GM18511 (cell line): ENCODE measurements around the gene PRDX2.
A peak's percentile ranks its signal among the peaks of the same experiment; 100 is the strongest.
"Not testable (repeated sequence)": the region's sequence is repeated elsewhere in the genome, so short reads cannot be mapped to it uniquely, and the experiment has no call there.

Experiments
- ATAC-seq: cut with Tn5 transposase; IDR thresholded peaks from one replicate; pipeline ENCODE4 v1.9.1; 2021; ENCODE audit warnings: mild to moderate bottlenecking, moderate library complexity; ENCODE audit not compliant: unreplicated experiment

PRDX2 gene

DNA sequence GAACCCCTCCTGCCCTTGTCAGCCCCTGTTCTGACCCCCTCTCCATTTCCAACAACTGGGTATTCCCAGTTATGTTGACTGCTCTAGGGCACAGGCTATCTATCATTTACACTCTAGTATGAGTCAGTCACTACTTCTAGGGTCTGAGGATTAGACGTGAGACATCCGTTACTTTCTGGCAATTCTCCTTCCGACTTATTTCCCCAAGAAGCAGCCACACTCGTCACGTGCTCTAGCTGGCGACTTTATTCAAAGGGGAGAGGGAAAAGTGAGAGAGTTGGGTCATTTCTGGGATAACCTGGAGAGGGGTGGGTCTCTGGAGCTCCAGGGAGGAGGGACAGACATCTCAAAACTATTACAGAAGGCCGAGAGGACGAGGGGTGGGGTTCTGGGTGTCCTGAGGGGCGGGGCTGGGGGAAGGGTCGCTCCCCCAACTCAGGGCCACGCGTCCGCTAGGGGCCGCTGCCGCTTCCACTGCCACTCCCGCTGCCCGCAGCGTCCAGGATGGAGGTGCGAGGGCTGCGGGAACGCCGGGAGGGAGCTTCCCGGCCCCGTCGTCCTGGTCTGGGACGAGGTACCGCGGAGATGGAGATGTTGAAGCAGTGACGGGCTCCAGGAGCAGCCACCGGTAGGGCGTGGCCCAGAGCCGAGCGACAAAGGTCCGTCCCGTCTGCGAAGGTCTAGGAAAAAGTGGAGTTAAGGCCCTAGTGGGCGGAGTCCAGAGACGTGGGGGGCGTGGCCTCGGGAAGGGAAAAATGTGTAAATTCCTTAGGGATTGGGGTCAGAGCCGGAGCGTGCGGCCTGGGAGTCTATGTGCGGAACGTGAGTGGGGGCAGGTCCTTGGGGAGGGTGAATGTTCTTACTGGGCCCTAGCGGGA lies 23.9 kb upstream of the PRDX2 start:
- no peak for ATAC-seq

GRCh38 chr19:12821761-12822160 lies 20.2 kb upstream of the PRDX2 start:
- ATAC-seq: no peak

DNA sequence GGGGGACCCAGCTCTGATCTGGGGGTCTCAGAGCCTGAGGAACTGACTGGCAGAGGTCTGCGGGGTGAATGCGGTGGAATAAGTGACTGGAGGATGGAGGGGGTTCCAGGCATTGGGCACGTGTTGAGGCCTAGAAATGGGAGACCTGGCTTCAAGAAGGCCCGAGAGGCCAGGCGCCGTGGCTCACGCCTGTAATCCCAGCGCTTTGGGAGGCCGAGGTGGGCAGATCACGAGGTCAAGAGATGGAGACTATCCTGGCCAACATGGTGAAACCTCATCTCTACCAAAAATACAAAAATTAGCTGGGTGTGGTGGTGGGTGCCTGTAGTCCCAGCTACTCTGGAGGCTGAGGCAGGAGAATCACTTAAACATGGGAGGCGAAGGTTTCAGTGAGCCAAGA lies 16.2 kb upstream of the PRDX2 start:
- ATAC-seq: not testable (repeated sequence)

GRCh38 chr19:12817188-12817587 lies 15.6 kb upstream of the PRDX2 start:
- ATAC-seq: not testable (repeated sequence)

DNA sequence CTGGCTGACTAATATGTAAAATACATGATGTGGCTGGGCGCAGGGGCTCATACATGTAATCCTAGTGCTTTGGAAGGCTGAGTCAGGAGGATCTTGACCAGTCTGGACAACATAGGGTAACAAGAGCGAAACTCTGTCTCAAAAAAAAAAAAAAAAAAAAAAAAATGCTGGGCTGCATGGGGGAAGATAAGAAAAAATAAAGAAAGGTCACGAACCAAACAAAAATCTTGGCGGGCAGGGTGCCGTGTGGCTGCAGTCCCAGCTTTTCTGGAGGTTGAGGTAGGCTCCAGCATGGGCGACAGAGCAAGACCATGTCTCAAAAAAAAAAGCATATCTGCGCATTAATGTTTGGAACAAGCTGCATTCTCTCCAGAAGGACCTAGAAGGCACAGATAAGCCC lies 13.5 kb upstream of the PRDX2 start:
- ATAC-seq: no peak

- peak; percentile 75 for ATAC-seq
Measured at GRCh38 chr19:12806242-12807081, 4.9 kb upstream of the PRDX2 start, which contains the start of gene RNASEH2A. Gene RNASEH2A, plus strand, starts transcription at chr19:12806584. Its CDS starts 90 bp downstream, at chr19:12806674.

- no peak for ATAC-seq
Measured at GRCh38 chr19:12804051-12804450, 2.5 kb upstream of the PRDX2 start.

DNA sequence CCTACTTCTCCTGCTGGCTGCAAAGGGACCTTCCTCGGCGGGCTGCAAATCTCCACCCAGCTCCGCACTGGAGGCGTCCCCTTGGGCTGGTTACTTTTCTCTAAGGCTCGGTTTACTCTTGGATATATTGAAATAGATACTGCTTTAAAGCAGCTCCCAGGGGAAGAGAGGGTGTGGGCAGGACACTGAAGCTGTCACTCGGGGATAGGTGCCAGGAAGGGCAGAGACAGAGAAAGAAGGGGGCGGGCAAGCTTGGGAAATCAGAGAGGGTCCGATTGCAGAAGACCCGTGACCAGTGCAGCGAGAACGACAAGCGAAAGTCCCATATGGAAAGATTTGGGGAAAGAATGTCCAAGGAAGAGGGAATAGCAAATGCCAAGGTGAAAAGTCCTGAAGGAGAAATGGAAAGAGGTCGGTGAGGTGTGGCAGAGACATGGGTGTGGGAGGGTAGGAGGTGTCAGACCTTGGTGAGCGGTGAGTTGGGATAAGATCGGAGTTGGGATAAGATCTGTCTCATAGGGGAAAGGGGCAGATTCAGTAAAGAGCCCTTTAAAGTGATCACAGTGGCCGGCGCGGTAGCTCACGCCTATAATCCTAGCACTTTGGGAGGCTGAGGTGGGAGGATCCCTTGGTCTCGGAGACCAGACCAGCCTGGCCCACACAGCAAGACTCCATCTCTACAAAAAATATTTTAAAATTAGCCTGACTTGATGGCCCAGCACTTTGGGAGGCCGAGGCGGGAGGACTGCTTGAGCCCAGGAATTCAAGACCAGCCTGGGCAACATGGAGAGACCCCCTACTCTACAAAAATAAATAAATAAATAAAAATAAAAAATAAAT lies 887 bp upstream of the PRDX2 start:
- no peak for ATAC-seq

DNA sequence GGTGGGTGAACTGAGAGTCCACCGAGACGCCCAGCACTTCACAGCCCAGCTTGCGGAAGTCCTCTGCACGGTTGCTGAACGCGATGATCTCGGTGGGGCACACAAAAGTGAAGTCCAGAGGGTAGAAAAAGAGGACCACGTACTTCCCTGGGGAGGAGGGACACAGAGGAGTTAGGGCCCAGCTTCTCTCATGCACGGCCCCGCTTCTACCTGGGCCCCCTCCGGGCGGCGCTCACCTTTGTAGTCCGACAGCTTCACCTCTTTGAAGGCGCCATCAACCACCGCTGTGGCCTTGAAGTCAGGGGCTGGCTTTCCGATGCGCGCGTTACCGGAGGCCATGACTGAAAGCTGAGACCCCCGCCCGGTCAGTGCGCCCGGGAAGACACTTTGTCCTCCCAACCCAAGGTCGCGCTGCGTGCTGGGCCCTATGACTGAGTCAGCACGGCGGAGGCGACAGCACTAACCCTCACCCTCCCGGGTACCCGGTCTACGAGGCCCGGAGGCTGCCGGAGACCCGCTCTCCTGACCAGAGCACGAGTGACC lies 606 bp downstream of the PRDX2 start:
- ATAC-seq: no peak

DNA sequence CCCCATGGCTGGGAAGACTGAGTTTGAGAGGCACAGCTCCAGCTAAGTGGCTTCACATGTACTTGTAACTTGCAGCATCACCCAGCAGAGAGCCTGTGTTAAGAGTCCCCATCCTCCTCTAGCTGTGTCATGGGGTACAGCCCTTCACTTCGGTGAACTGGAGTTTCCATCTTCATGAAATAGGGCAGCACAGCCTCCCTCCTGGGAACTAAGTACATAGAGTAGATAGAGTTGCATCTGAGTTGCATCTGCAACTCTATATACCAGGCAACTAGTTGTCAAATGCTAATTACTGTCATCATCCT lies 1.2 kb downstream of the PRDX2 start:
- no peak for ATAC-seq

GRCh38 chr19:12799742-12800465 lies 1.7 kb downstream of the PRDX2 start:
- no peak for ATAC-seq

DNA sequence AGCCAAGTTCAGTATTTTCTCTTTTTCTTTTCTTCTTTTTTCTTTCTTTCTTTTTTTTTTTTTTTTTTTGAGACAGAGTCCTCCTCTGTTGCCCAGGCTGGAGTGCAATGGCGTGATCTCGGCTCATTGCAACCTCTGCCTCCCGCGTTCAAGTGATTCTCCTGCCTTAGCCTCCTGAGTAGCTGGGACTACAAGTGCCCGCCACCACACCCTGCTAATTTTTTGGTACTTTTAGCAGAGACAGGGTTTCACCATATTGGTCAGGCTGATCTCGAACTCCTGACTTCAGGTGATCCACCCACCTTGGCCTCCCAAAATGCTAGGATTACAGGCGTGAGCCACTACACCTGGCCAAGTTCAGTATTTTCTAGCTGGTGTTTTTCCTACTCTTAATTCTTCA lies 4.0 kb downstream of the PRDX2 start:
- ATAC-seq: not testable (repeated sequence)

- ATAC-seq: no peak
Measured at GRCh38 chr19:12797141-12797587, 4.4 kb downstream of the PRDX2 start.

DNA sequence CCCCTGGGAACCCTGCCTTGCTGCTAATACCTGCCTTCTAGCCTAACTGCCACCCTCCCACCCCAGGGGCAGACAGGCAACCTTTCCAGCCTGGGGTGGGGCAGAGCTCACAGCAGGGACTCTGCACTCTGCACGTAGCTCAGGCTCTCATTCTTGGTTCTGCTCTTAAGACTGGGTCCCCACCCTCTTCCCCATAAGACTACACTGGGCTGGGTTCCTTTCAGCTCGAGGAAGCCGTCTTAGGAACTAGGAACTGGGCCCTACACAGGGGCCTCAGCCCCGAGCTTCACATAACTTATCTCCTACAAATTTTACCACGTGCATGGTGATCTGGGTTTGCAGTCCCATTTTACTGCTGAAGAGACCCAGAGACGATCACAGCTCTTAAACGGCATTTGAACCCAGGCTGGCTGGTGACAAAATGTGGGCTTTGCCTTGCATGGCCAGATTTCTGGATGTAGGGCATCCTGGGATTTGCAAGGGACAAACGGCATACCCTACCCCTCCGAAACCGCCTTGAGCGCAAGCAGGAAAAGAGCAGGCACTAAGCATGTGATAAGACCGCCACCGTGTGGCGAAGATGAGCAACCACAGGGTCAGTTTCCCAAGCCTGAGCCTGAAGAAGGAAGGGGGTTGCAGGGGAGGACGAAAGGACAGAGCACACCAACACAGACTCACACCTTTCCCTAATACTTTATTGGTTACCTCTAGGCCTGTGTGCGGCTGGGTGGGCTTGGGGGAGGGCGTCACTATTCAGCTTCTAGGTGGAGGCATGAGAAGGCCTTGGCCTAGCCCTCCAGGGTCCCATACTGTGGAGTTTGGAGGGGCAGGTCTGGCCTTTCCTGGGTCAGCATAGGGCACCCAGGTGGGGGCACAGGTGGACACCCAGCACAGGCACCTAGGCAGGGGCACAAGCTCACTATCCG lies 5.2 kb downstream of the PRDX2 start:
- no peak for ATAC-seq

DNA sequence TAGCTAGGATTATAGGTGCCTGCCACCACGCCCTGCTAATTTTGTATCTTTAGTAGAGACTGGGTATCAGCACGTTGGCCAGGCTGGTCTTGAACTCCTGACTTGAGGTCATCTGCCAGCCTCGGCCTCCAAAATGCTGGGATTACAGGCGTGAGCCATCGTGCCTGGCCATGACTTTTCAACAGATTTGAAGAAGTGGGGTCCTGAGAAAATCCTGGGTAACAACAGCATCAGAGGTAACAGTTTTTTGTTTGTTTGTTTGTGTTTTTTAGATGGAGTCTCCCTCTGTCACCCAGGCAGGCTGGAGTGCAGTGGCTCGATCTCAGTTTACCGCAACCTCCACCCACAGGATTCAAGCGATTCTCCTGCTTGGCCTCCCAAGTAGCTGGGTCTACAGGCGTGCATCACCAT lies 6.6 kb downstream of the PRDX2 start:
- ATAC-seq: no peak

DNA sequence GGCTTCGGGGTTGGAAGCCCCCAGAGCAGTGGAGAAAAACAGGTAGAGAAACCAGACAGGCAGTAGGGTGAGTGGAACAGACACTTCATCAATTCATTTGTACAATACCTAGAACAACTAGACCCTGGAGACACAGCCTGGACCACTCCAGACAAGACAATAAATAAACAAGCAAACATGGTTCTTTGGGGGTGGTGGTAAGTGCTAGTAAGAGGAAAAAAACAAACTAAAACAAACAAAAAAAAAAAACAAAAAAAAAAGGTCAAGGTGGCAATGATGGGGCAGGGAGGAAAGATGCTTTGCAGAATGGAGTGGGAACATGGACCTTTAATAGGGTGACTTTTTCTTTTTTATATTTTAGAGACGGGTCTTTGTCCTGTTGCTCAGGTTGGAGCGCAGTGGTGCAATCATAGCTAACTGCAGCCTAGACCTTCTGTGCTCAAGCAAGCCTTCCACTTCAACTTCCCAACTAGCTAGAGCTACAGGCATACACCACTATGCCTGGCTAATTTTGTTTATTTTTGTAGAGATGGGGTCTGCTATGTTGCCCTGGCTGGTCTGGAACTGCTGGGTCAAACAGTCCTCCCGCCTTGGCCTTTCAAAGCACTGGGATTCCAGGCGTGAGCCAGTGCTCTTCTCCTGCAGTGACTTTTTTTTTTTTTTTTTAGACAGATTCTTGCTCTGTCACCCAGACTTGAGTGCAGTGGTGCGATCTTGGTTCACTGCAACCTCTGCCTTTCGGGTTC lies 7.2 kb downstream of the PRDX2 start:
- ATAC-seq: no peak

- ATAC-seq: peak; percentile 31
Measured at GRCh38 chr19:12793290-12794195, 8.1 kb downstream of the PRDX2 start.
